Esophagus squamous epithelium (tissue), 4 donors: ENCODE data around the gene COPS9.

Experiments
- CTCF ChIP-seq, 6 experiments: fragments of 450-650 bp in 4 of 6; fragments of 200-600 bp in 2 of 6; sonication (generic) in 2 of 6; IDR thresholded peaks; one replicate each; pipeline ENCODE4 v1.5.1; 2016 to 2019; ENCODE audit warnings: antibody characterized with exemption in 6 of 6, mild to moderate bottlenecking in 4 of 6, moderate library complexity in 4 of 6
- POLR2A ChIP-seq, 4 donors: fragments of 450-650 bp; IDR thresholded peaks; one replicate each; pipeline ENCODE4 v1.6.1; 2017; ENCODE audit warnings: antibody characterized with exemption in 4 of 4, mild to moderate bottlenecking in 4 of 4, moderate library complexity in 3 of 4

GRCh38 chr2:240140511-240140910 lies 4.4 kb upstream of the COPS9 start, which contains the start of gene OTOS:
- TF ChIP-seq CTCF (IDR thresholded peaks at IDR 0.05) (no peak), POLR2A (IDR thresholded peaks at IDR 0.05) (no peak)
